NCI-H1105 (cell line): Measurements from ENCODE around the gene PACS1.
A peak's percentile ranks its signal among the peaks of the same experiment; 100 is the strongest.

Experiments
- DNase-seq: peaks from one replicate; lab custom pipeline; 2025; lab: John Stamatoyannopoulos, UW

Gene PACS1

GRCh38 chr11:66050581-66051231, 19.4 kb upstream of the PACS1 start:
- DNase-seq: no peak

- no peak for DNase-seq
Observed at GRCh38 chr11:66051371-66051765, 18.7 kb upstream of the PACS1 start.

- peak; percentile 98 for DNase-seq
Observed at GRCh38 chr11:66051766-66052663, 18.1 kb upstream of the PACS1 start, which contains the start of gene SF3B2. Gene SF3B2, plus strand, starts transcription at chr11:66052364. Its CDS starts 21 bp downstream, at chr11:66052385.

- no peak for DNase-seq
Observed at GRCh38 chr11:66052664-66052982, 17.4 kb upstream of the PACS1 start.

GRCh38 chr11:66055021-66055420, 15.1 kb upstream of the PACS1 start:
- DNase-seq: no peak

GRCh38 chr11:66056501-66056900, 13.6 kb upstream of the PACS1 start:
- DNase-seq: no peak

GRCh38 chr11:66059966-66060680, 9.9 kb upstream of the PACS1 start:
- DNase-seq: no peak

GRCh38 chr11:66061268-66061667, 8.8 kb upstream of the PACS1 start:
- DNase-seq: no peak

- DNase-seq: no peak
Observed at GRCh38 chr11:66062408-66062807, 7.7 kb upstream of the PACS1 start.

GRCh38 chr11:66063900-66064299, 6.2 kb upstream of the PACS1 start:
- no peak for DNase-seq

- no peak for DNase-seq
Observed at GRCh38 chr11:66064571-66064970, 5.5 kb upstream of the PACS1 start.

GRCh38 chr11:66066751-66067150, 3.3 kb upstream of the PACS1 start:
- DNase-seq: no peak

- no peak for DNase-seq
Observed at GRCh38 chr11:66067640-66068039, 2.4 kb upstream of the PACS1 start.

GRCh38 chr11:66068154-66068821, 1.8 kb upstream of the PACS1 start:
- peak; percentile 54 for DNase-seq

- no peak for DNase-seq
Observed at GRCh38 chr11:66068923-66069714, 953 bp upstream of the PACS1 start.

GRCh38 chr11:66070604-66071380, 720 bp downstream of the PACS1 start:
- DNase-seq: no peak

GRCh38 chr11:66071381-66071801, 1.3 kb downstream of the PACS1 start:
- no peak for DNase-seq

- no peak for DNase-seq
Observed at GRCh38 chr11:66072081-66072480, 2.0 kb downstream of the PACS1 start.

- no peak for DNase-seq
Observed at GRCh38 chr11:66072518-66072917, 2.4 kb downstream of the PACS1 start.

- DNase-seq: no peak
Observed at GRCh38 chr11:66073669-66074068, 3.6 kb downstream of the PACS1 start.

GRCh38 chr11:66075273-66075672, 5.2 kb downstream of the PACS1 start:
- no peak for DNase-seq
